CD4-positive, alpha-beta T cell (primary cell): Measurements from ENCODE around the gene RNF123. TPM values are rescaled to one million over a fixed set of nuclear protein-coding genes. Genes with fewer than 3 reads are reported as not detected.

Experiments
- ATAC-seq: fragments of 200-7000 bp; cut with Tn5 transposase; one replicate; pipeline ENCODE4 v1.10.0; 2022; ENCODE audit warnings: mild to moderate bottlenecking; ENCODE audit not compliant: poor library complexity
- CTCF ChIA-PET: fragments of 350-600 bp; sonication (Branson Sonifier 250); formaldehyde crosslinking; loops from one replicate; lab custom pipeline; 2021; ENCODE audit warnings: antibody characterized with exemption, inconsistent platforms; lab: Charles Lee
- POLR2A ChIA-PET: fragments of 350-600 bp; sonication (Branson Sonifier 250); formaldehyde crosslinking; loops from one replicate; lab custom pipeline; 2021; ENCODE audit warnings: antibody characterized with exemption, inconsistent platforms; lab: Charles Lee
- DNase-seq, 14 experiments: peaks; one replicate each; pipeline ENCODE4 v3.0.0-alpha.2; 2013 to 2020; ENCODE audit warnings: mixed read lengths in 2 of 14
- H3K27ac ChIP-seq, 2 donors: one replicate each; pipeline versions ENCODE4 v1.5.1 to v1.7.0; 2013; ENCODE audit warnings: low read length in 2 of 2, low read depth in 1 of 2, mild to moderate bottlenecking in 1 of 2
- H3K27me3 ChIP-seq, 2 experiments: 1 replicate in 1 of 2; 2 replicates in 1 of 2; pipeline versions ENCODE4 v1.6.1 to v1.7.0; 2013; ENCODE audit warnings: low read length in 2 of 2, control low read depth in 1 of 2, mild to moderate bottlenecking in 1 of 2, moderate library complexity in 1 of 2; ENCODE audit not compliant: insufficient read depth in 2 of 2, control insufficient read depth in 1 of 2
- H3K36me3 ChIP-seq: one replicate; pipeline ENCODE4 v1.6.1; 2013; ENCODE audit warnings: low read length, control low read depth; ENCODE audit not compliant: insufficient read depth
- H3K4me1 ChIP-seq: one replicate; pipeline ENCODE4 v1.6.1; 2013; ENCODE audit warnings: low read length, control low read depth; ENCODE audit not compliant: insufficient read depth
- H3K4me3 ChIP-seq: one replicate; pipeline ENCODE4 v1.5.1; 2013; ENCODE audit warnings: mild to moderate bottlenecking, low read length, moderate library complexity
- H3K9me3 ChIP-seq, 2 experiments: 1 replicate in 1 of 2; 2 replicates in 1 of 2; pipeline versions ENCODE4 v1.6.1 to v1.7.0; 2013; ENCODE audit warnings: low read length in 2 of 2, mild to moderate bottlenecking in 2 of 2, control low read depth in 1 of 2, moderate library complexity in 1 of 2; ENCODE audit not compliant: control insufficient read depth in 1 of 2, insufficient read depth in 1 of 2
- H3K27ac Mint-ChIP-seq: one replicate; pipeline ENCODE4 v1.8.0; 2020; ENCODE audit warnings: mixed read lengths
- H3K27me3 Mint-ChIP-seq: one replicate; pipeline ENCODE4 v1.8.0; 2021; ENCODE audit warnings: mixed read lengths
- H3K36me3 Mint-ChIP-seq: one replicate; pipeline ENCODE4 v1.8.0; 2021; ENCODE audit warnings: low read depth, mixed read lengths
- H3K4me1 Mint-ChIP-seq: one replicate; pipeline ENCODE4 v1.8.0; 2021; ENCODE audit warnings: low read depth, mixed read lengths
- H3K4me3 Mint-ChIP-seq: one replicate; pipeline ENCODE4 v1.8.0; 2020; ENCODE audit warnings: mild to moderate bottlenecking, mixed read lengths
- H3K9me3 Mint-ChIP-seq: one replicate; pipeline ENCODE4 v1.8.0; 2020; ENCODE audit warnings: mixed read lengths
- intact Hi-C, 2 experiments: fragments of 100-400 bp; cut with DNase I in 1 of 2; cut with micrococcal nuclease in 1 of 2; formaldehyde crosslinking; loops; one replicate each; pipeline versions ENCODE4 v1.15.1 to v1.9.0; 2023 to 2025; cut with DNase I, micrococcal nuclease
- total RNA-seq, 174 experiments: library from RNA in 2 of 174; stranded (reverse) in 2 of 174; gene quantifications; one replicate each; pipeline ENCODE4 v1.2.3 and lab custom pipeline; 2021 to 2026
- TF ChIP-seq, protein P1 (sequence below): fragments of 200-600 bp; IDR thresholded peaks from one replicate; pipeline ENCODE4 v1.8.0; 2022; ENCODE audit warnings: antibody characterized with exemption, mild to moderate bottlenecking

Gene RNF123
- total RNA-seq, 2 experiments from 2014 or later = 28.8 to 29.7 TPM

DNA sequence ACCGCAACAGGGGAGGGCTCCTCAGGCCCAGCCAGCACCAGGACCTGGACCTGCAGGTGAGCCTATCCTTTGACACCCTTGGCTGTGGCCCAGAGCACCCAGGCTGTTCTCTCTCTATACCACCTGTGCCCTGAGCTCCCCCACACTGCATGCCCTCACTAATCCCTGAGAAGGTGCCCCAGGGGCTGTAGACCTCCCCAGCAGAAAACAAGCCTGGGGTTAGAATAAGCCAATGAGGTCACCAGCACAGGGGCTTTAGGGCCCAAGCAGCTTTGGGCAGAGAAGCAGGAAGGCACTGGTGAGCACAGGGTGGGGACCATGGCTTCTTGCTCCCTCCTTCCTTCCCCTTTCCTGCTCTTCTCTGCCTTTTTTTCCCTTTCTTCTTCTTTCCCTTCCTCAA lies 25.5 kb upstream of the RNF123 start:
- Mint-ChIP-seq H3K4me3 (no peak overlapping the region), H3K27ac (no peak overlapping the region), H3K9me3 (no peaks in the 10 kb centered on the region), H3K4me1 (no peaks in the 10 kb centered on the region), H3K36me3 (no peaks in the 10 kb centered on the region), H3K27me3 (no peaks in the 10 kb centered on the region)
- TF ChIP-seq, protein P1, sequence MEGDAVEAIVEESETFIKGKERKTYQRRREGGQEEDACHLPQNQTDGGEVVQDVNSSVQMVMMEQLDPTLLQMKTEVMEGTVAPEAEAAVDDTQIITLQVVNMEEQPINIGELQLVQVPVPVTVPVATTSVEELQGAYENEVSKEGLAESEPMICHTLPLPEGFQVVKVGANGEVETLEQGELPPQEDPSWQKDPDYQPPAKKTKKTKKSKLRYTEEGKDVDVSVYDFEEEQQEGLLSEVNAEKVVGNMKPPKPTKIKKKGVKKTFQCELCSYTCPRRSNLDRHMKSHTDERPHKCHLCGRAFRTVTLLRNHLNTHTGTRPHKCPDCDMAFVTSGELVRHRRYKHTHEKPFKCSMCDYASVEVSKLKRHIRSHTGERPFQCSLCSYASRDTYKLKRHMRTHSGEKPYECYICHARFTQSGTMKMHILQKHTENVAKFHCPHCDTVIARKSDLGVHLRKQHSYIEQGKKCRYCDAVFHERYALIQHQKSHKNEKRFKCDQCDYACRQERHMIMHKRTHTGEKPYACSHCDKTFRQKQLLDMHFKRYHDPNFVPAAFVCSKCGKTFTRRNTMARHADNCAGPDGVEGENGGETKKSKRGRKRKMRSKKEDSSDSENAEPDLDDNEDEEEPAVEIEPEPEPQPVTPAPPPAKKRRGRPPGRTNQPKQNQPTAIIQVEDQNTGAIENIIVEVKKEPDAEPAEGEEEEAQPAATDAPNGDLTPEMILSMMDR = no peak
- ChIA-PET POLR2A (no interaction called here), CTCF (no interaction called here)
- Histone ChIP-seq H3K36me3 (no peaks in the 10 kb centered on the region), H3K4me1 (no peaks in the 10 kb centered on the region), H3K9me3 (no peaks in the 10 kb centered on the region), H3K27ac (no peak overlapping the region), H3K27me3 (no peaks in the 10 kb centered on the region), H3K4me3 (no peak overlapping the region)
- intact Hi-C loops = no loop called here
- DNase-seq (no peak), ATAC-seq (no peak)

DNA sequence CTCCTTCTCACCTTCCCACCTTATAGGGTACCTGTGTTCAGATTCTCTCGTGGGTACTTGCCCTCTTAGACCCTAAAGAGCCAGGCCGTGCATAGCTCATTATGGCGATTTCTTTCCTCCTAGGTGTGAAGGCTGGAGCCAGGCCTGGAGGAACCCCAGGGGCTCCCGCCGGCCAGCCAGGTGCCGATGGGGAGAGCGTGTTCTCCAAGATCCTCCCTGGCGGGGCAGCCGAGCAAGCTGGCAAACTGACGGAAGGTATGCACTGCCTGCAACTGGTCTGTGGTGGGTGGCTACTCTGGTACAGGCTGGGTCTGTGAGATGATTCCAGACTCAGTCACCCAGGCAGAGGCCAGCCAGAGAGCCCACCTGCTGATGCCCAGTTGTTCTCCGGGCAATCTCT lies 25.1 kb upstream of the RNF123 start:
- TF ChIP-seq, protein P1 = no peak
- Mint-ChIP-seq H3K4me1 (no peaks in the 10 kb centered on the region), H3K9me3 (no peaks in the 10 kb centered on the region), H3K27me3 (no peaks in the 10 kb centered on the region), H3K4me3 (no peak overlapping the region), H3K36me3 (no peaks in the 10 kb centered on the region), H3K27ac (no peak overlapping the region)
- Histone ChIP-seq H3K27ac (no peak overlapping the region), H3K27me3 (no peaks in the 10 kb centered on the region), H3K36me3 (no peaks in the 10 kb centered on the region), H3K9me3 (no peaks in the 10 kb centered on the region), H3K4me1 (no peaks in the 10 kb centered on the region), H3K4me3 (no peak overlapping the region)
- ChIA-PET CTCF (no interaction called here), POLR2A (no interaction called here)
- ATAC-seq (no peak), DNase-seq (no peak)
- intact Hi-C loops = no loop called here

DNA sequence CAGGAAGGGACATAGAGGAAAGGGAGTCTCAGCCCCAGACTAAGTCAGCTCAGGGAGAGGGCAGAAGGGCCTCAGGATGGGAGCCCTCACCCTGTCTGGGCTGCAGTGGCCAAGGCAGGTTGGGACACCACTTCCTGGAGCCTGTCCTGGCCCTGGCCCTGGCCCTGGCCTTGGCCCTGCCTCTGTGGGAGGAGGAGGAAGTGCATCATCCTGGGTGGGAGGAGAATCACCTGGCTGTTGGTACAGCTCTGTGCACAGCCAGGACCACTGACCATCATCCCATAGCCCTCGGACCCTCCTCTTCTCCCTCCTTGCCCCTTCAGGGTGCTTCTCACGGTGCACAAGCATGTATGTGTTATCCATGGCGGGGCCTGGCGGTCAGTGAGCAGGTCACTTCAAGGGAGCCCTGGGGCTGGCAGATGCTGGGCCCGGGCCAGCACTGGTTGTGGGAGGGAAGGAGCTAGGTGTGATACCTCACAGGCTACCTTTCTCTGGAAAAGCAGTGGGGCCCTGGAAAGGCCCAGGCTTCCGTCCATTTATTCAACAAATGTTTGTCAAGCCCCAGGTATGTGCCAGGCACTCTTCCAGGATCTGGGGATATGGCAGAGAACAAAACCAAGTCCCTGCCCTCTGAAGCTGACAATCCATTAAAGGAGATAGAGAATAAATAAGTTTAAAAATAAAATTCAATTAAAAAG lies 23.4 kb upstream of the RNF123 start:
- Histone ChIP-seq H3K9me3 (no peaks in the 10 kb centered on the region), H3K4me1 (no peaks in the 10 kb centered on the region), H3K4me3 (no peak overlapping the region), H3K27me3 (no peaks in the 10 kb centered on the region), H3K36me3 (no peaks in the 10 kb centered on the region), H3K27ac (no peak overlapping the region)
- no peak for DNase-seq
- Mint-ChIP-seq H3K9me3 (no peaks in the 10 kb centered on the region), H3K36me3 (no peaks in the 10 kb centered on the region), H3K27me3 (no peaks in the 10 kb centered on the region), H3K4me1 (no peaks in the 10 kb centered on the region), H3K27ac (no peak overlapping the region), H3K4me3 (no peak overlapping the region)
- ChIA-PET POLR2A (no interaction called here), CTCF (no interaction called here)
- no peak for ATAC-seq
- TF ChIP-seq, protein P1 = no peak
- intact Hi-C loops = no loop called here
